KMS-11 (cell line): ENCODE results near the gene MEOX2.

Experiments
- H2AFZ ChIP-seq: fragments of 200-600 bp; sonication (generic); 2 replicates; pipeline ENCODE4 v1.6.1; 2016; ENCODE audit warnings: antibody characterized with exemption, mixed run types, low read depth
- H3K27ac ChIP-seq: fragments of 200-600 bp; sonication (generic); 2 replicates; pipeline ENCODE4 v1.6.1; 2016; ENCODE audit warnings: mild to moderate bottlenecking, mixed run types
- H3K27me3 ChIP-seq: fragments of 200-600 bp; sonication (generic); 2 replicates; pipeline ENCODE4 v1.6.1; 2017; ENCODE audit warnings: mild to moderate bottlenecking, low read depth, mixed run types, moderate library complexity; ENCODE audit not compliant: insufficient read depth
- H3K36me3 ChIP-seq: fragments of 200-600 bp; sonication (generic); 2 replicates; pipeline ENCODE4 v1.6.1; 2017; ENCODE audit warnings: mild to moderate bottlenecking, mixed run types; ENCODE audit not compliant: insufficient read depth
- H3K4me1 ChIP-seq: fragments of 200-600 bp; sonication (generic); 2 replicates; pipeline ENCODE4 v1.6.1; 2016; ENCODE audit warnings: mild to moderate bottlenecking, low read depth, mixed run types; ENCODE audit not compliant: poor library complexity, severe bottlenecking
- H3K4me2 ChIP-seq: fragments of 200-600 bp; sonication (generic); 2 replicates; pipeline ENCODE4 v1.7.0; 2016; ENCODE audit warnings: mild to moderate bottlenecking, mixed run types
- H3K4me3 ChIP-seq: fragments of 200-600 bp; sonication (generic); IDR thresholded peaks from 2 replicates; pipeline ENCODE4 v1.6.1; 2017; ENCODE audit warnings: low read depth, low read length, mixed read lengths; ENCODE audit not compliant: insufficient read depth
- H3K79me2 ChIP-seq: fragments of 200-600 bp; sonication (generic); 2 replicates; pipeline ENCODE4 v1.6.1; 2016; ENCODE audit warnings: low read depth, mixed run types; ENCODE audit not compliant: insufficient read depth
- H3K9ac ChIP-seq: fragments of 200-600 bp; sonication (generic); 2 replicates; pipeline ENCODE4 v1.6.1; 2016; ENCODE audit warnings: mild to moderate bottlenecking, mixed run types
- H4K20me1 ChIP-seq: fragments of 200-600 bp; sonication (generic); 2 replicates; pipeline ENCODE4 v1.6.1; 2016; ENCODE audit warnings: mild to moderate bottlenecking, mixed run types; ENCODE audit not compliant: insufficient read depth
- CTCF ChIP-seq: fragments of 200-600 bp; sonication (generic); conservative IDR thresholded peaks from 2 replicates; pipeline ENCODE4 v1.6.1; 2017; ENCODE audit warnings: low read depth, mild to moderate bottlenecking, antibody characterized with exemption, low read length, moderate library complexity, mixed read lengths

MEOX2 gene

GRCh38 chr7:15603124-15603523 lies 83.4 kb downstream of the MEOX2 start:
- Histone ChIP-seq H3K4me2 (no peak overlapping the region), H3K79me2 (no peaks in the 10 kb centered on the region), H3K4me3 (no peak overlapping the region), H3K27ac (no peak overlapping the region), H3K4me1 (no peaks in the 10 kb centered on the region), H3K27me3 (no peaks in the 10 kb centered on the region), H2AFZ (no peak overlapping the region), H3K36me3 (no peaks in the 10 kb centered on the region), H4K20me1 (no peaks in the 10 kb centered on the region), H3K9ac (no peak overlapping the region)
- no peak for TF ChIP-seq CTCF

- H3K27ac ChIP-seq, result no peak overlapping the region
- H4K20me1 ChIP-seq, result no peaks in the 10 kb centered on the region
- no peak overlapping the region for H3K4me3 ChIP-seq
- H3K4me2 ChIP-seq, result no peak overlapping the region
- no peak overlapping the region for H2AFZ ChIP-seq
- no peaks in the 10 kb centered on the region for H3K79me2 ChIP-seq
- H3K4me1 ChIP-seq, result no peaks in the 10 kb centered on the region
- no peaks in the 10 kb centered on the region for H3K27me3 ChIP-seq
- no peak overlapping the region for H3K9ac ChIP-seq
- H3K36me3 ChIP-seq, result no peaks in the 10 kb centered on the region
- TF ChIP-seq CTCF, result no peak
Observed at GRCh38 chr7:15602236-15602635, 84.2 kb downstream of the MEOX2 start.

- Histone ChIP-seq H4K20me1 (no peaks in the 10 kb centered on the region), H3K36me3 (no peaks in the 10 kb centered on the region), H3K27ac (no peak overlapping the region), H3K9ac (no peak overlapping the region), H3K27me3 (no peaks in the 10 kb centered on the region), H3K79me2 (no peaks in the 10 kb centered on the region), H2AFZ (no peak overlapping the region), H3K4me2 (no peak overlapping the region), H3K4me3 (no peak overlapping the region), H3K4me1 (no peaks in the 10 kb centered on the region)
- TF ChIP-seq CTCF, result no peak
Observed at GRCh38 chr7:15601175-15601574, 85.3 kb downstream of the MEOX2 start.

- Histone ChIP-seq H3K27ac (no peak overlapping the region), H3K36me3 (no peaks in the 10 kb centered on the region), H3K27me3 (no peaks in the 10 kb centered on the region), H3K79me2 (no peaks in the 10 kb centered on the region), H3K4me3 (no peak overlapping the region), H3K4me2 (no peak overlapping the region), H4K20me1 (no peaks in the 10 kb centered on the region), H2AFZ (no peak overlapping the region), H3K9ac (no peak overlapping the region), H3K4me1 (no peaks in the 10 kb centered on the region)
- no peak for TF ChIP-seq CTCF
Observed at GRCh38 chr7:15600298-15600697, 86.2 kb downstream of the MEOX2 start.

GRCh38 chr7:15594461-15594860 lies 92.0 kb downstream of the MEOX2 start:
- H3K27ac ChIP-seq, result no peak overlapping the region
- no peak overlapping the region for H2AFZ ChIP-seq
- no peak overlapping the region for H3K4me3 ChIP-seq
- H3K27me3 ChIP-seq, result no peaks in the 10 kb centered on the region
- TF ChIP-seq CTCF, result no peak
- H3K79me2 ChIP-seq, result no peaks in the 10 kb centered on the region
- H3K9ac ChIP-seq, result no peak overlapping the region
- H3K4me1 ChIP-seq, result no peaks in the 10 kb centered on the region
- no peaks in the 10 kb centered on the region for H3K36me3 ChIP-seq
- no peaks in the 10 kb centered on the region for H4K20me1 ChIP-seq
- H3K4me2 ChIP-seq, result no peak overlapping the region
